HS-27A (cell line): Measurements from ENCODE around the gene RBP3.

Experiments used
- DNase-seq: peaks from one replicate; pipeline ENCODE4 v3.0.0-alpha.2; 2012; ENCODE audit warnings: low read depth, missing footprints

The RBP3 gene

DNA sequence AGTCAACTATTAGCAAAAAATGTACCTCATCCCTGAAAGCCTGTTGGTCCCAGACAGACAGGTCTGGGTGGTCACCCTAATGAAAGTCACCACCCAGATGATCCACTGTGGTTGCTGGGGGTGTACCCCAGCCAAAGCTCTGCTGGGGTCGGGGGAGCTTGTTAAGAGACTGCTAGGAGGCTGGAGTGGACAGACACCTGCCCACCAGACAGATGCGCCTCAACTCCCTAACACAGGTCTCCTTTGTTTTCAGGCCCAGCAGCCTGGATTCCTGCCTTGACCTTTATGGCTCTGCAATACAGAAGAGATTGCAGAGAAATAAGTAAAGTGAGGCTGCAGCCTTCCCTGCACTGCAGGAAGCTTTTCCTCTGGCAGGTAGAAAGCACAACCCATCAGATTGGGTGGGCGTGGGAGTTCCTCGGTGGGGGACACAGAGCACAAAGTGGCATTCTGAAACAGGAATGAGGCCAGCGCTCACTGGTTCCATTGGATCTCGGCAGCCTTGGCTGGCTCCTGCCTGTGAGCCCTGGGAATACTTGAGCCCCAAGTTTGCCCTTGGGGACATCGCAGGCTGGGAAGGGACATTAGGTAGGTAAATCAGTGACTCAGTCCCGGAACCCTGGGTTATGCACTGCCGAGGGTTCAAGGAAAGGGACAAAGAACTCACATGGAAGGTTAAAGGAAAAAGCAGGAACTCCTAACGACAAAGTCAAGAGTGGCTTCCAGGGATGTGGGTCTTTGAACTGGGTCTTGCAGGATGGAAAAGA lies 53.9 kb downstream of the RBP3 start:
- no peak for DNase-seq

- peak; percentile 79 for DNase-seq
These were observed 54.6 kb downstream of the RBP3 start for GRCh38 chr10:47402641-47403301.

DNA sequence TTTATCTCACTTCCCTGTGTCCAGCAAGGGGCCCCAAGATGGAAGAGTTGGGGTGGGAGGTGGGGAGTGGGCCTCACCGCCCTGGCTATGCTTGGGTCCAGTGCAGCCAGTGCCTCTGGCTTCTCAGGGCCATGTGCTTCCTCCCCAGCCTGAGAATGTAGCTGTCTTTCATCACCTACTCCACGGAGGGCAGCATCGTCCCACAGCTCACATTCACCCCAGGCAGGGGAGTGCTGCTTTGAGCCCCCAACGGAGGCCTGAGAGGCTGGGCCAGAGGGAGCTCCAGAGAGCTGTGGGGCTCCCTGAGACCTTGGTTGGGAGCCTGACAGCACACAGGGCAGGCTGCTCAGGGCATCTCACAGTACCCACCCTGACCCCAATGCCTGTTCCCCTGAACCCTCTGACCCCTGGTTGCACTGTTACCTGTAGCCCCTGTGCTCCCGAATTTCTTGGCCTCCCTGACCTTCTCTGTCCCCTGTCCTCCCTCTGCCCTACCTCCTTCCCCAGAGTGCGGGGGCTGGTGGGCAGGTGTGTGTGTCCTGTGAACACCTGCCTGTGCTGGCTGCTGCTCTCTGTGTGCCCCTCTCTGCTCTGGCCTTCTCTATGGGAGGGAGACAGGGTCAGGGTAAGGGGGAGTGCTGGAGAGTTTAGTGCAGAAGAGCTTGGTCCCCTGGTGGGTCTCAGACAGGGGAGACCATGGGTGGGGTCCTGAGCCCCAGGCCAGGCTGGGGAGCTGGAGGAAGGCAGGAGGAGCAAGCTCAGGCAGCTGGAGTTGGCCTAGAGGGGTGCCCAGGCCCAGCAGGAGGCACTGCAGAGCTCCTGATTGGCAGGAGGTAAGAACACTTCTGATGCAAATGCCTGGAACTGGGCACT lies 55.5 kb downstream of the RBP3 start:
- DNase-seq: no peak

DNA sequence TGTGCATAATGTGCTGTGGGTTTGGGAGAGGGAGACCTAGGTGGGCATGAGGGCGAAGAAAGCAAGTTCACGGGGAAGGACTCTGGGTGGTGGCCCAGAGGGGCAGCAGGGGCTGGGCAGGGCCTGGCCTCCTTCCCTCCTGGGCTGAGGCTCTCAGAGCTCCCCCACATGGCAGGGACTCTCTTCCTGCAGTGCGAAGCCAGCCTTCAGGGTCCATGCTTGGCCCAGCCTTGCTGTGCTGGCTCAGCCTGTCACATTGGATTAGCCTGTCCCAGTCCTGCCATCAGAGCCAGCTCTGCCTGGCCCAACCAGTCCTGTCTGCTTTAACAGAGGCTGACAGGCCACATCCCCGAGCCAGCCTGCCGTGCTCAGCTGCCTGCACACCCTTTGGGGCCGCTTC lies 56.3 kb downstream of the RBP3 start:
- DNase-seq: no peak

DNA sequence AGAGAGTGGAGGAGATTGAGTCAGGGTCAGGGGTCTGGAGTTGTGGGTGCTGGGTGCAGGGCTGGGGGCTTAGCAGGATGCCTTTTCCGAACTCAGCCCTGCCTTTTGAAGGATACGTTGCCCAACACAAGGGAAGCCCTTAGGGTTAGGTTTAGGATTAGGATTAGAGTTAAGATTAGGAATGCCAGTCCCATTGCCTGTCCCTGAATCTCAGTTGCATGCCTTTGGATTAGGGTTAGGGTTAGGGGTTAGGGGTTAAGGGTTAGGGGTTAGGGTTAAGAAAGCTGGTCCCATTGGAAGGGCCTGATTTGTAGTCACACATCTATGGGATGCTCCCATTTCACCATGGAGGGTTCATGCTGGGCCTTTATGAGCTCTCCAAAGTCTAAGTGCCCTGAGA lies 56.8 kb downstream of the RBP3 start:
- DNase-seq: no peak

DNA sequence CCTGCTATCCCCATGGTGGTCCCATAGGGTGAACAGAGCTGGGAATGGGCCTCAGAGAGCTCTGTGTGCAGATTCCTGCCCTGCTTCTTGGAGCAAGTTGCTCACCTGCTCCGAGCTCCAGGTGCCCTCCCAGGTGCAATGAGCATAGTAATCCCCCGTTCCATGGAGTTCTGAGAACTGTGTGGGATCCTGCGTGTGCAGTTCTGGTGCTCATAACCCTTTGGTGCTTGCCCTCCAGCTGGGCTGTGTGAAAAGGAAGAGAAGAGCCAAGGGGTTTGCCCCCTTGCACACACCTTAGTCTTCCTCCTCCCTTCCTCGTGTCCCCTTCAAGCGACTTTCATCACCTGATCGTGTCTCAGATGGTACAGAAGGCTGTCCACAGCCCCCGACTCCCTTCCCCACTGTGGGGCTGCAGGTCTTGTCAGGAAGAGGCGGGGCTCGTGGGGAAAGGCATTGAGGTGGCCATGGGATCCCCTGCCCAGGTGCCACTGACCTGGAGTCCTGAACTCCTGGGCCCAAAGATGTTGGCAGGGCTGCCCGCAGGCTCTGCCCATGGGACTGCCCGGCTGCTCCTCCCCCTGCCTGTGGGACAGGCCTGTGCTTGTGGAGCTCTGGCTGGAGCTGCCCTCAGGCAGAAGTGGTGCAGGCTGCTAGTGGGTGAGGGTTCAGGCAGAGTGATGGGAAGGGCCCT lies 57.8 kb downstream of the RBP3 start:
- no peak for DNase-seq

DNA sequence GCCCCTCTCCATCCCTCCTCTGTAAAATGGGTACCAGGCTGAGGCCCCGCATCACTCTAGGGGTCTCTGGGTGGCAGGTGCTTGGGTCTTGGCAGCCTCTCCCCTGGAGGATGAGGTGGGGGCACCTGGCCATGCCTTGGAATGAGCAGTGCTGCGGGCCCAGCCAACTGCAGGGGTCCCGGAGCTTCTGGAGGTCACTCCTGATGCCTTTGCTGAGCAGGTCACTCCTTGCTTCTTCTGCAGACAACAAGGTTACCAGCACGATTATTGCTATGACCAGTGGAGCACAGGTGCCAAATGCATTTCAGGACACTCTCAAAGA lies 58.3 kb downstream of the RBP3 start:
- DNase-seq: no peak

- peak; percentile 84 for DNase-seq
These were observed 58.9 kb downstream of the RBP3 start for GRCh38 chr10:47406870-47407691.
